GM12878 (cell line): ENCODE measurements around the gene TMCC3. TPM values are rescaled to one million over a fixed set of nuclear protein-coding genes. Genes with fewer than 3 reads are reported as not detected.

Source experiments
- ATAC-seq: fragments of 200-7000 bp; cut with Tn5 transposase; 3 replicates; pipeline ENCODE4 v1.9.1; 2020; ENCODE audit warnings: mild to moderate bottlenecking, moderate library complexity
- BruUV-seq: library from RNA; stranded (reverse); fragments of 400-500 nt; replicated peaks from 2 replicates; lab custom pipeline; 2021; lab: Mats Ljungman, UMichigan
- CTCF ChIA-PET: fragments of 300-600 bp; sonication (Branson Sonifier 250); formaldehyde crosslinking; extraction: SDS; loops from one replicate; lab custom pipeline; 2021; ENCODE audit warnings: inconsistent platforms; lab: Yijun Ruan, JAX
- POLR2A ChIA-PET: fragments of 350-600 bp; formaldehyde crosslinking; extraction: SDS; loops from one replicate; lab custom pipeline; 2021; ENCODE audit warnings: inconsistent platforms; lab: Charles Lee
- RAD21 ChIA-PET: fragments of 300-600 bp; sonication (Branson Sonifier 250); formaldehyde crosslinking; loops from one replicate; lab custom pipeline; 2023; ENCODE audit warnings: antibody characterized with exemption; ENCODE audit not compliant: unreplicated experiment; lab: Charles Lee
- SMC1A ChIA-PET: fragments of 300-600 bp; sonication (Branson Sonifier 250); formaldehyde crosslinking; loops from one replicate; lab custom pipeline; 2023; ENCODE audit not compliant: unreplicated experiment, uncharacterized antibody; lab: Charles Lee
- DNase-seq: peaks from one replicate; pipeline ENCODE4 v3.0.0-alpha.2; 2011; ENCODE audit warnings: low read depth, low spot score
- FAIRE-seq: peaks from 3 replicates; lab custom pipeline; 2011; peaks lifted over from hg19 to GRCh38; lab: Jason Lieb, UNC
- H2AFZ ChIP-seq: 2 replicates; pipeline ENCODE4 v1.6.0; 2011; ENCODE audit warnings: low read depth, low read length, control low read depth; ENCODE audit not compliant: control insufficient read depth
- H3K27ac ChIP-seq: 2 replicates; pipeline ENCODE4 v1.5.1; 2011; ENCODE audit warnings: control low read depth; ENCODE audit not compliant: control insufficient read depth, insufficient read depth
- H3K27me3 ChIP-seq, 2 experiments: replicated peaks in 1 of 2; 2 replicates each; pipeline versions ENCODE4 v1.6.0 to v1.6.1; 2011; ENCODE audit warnings: low read length in 1 of 2; ENCODE audit not compliant: control insufficient read depth in 2 of 2, insufficient read depth in 2 of 2
- H3K36me3 ChIP-seq, 2 experiments: 2 replicates each; pipeline ENCODE4 v1.5.1; 2011; ENCODE audit warnings: low read length in 1 of 2; ENCODE audit not compliant: control insufficient read depth in 2 of 2, insufficient read depth in 2 of 2
- H3K4me1 ChIP-seq: 2 replicates; pipeline ENCODE4 v1.6.1; 2011; ENCODE audit warnings: mild to moderate bottlenecking, low read length, moderate library complexity, mixed read lengths; ENCODE audit not compliant: control insufficient read depth, insufficient read depth
- H3K4me2 ChIP-seq: 2 replicates; pipeline ENCODE4 v1.6.0; 2011; ENCODE audit warnings: control low read depth; ENCODE audit not compliant: control insufficient read depth, insufficient read depth
- H3K4me3 ChIP-seq: fragments of 200-600 bp; sonication (generic); 2 replicates; pipeline ENCODE4 v1.5.1; 2016
- H3K79me2 ChIP-seq: 2 replicates; pipeline ENCODE4 v1.6.0; 2011; ENCODE audit warnings: low read length; ENCODE audit not compliant: control insufficient read depth, insufficient read depth
- H3K9ac ChIP-seq: 2 replicates; pipeline ENCODE4 v1.8.0; 2011; ENCODE audit warnings: low read length, control low read depth, mixed read lengths; ENCODE audit not compliant: control insufficient read depth, insufficient read depth
- H3K9me3 ChIP-seq: replicated peaks from 3 replicates; pipeline ENCODE4 v1.5.1; 2011; ENCODE audit warnings: mild to moderate bottlenecking, low read length; ENCODE audit not compliant: control insufficient read depth, insufficient read depth
- H4K20me1 ChIP-seq: 2 replicates; pipeline ENCODE4 v1.6.0; 2011; ENCODE audit not compliant: control insufficient read depth, insufficient read depth
- ATF7 ChIP-seq: fragments of 450-650 bp; IDR thresholded peaks from 2 replicates; pipeline ENCODE4 v1.6.1; 2016; ENCODE audit warnings: low read depth, mild to moderate bottlenecking
- BACH1 ChIP-seq: fragments of 450-650 bp; IDR thresholded peaks from 2 replicates; pipeline ENCODE4 v1.6.1; 2017; ENCODE audit warnings: mild to moderate bottlenecking, borderline replicate concordance
- BHLHE40 ChIP-seq, 2 experiments: fragments of 450-650 bp in 1 of 2; IDR thresholded peaks; 2 replicates each; pipeline ENCODE4 v1.6.1; 2011 to 2017; ENCODE audit warnings: low read depth in 2 of 2, borderline replicate concordance in 1 of 2, improper control_type of control experiment in 1 of 2, low read length in 1 of 2, mild to moderate bottlenecking in 1 of 2
- CBX5 ChIP-seq: sonication (generic); IDR thresholded peaks from 2 replicates; pipeline ENCODE4 v1.6.1; 2016; ENCODE audit warnings: low read depth, moderate library complexity, mild to moderate bottlenecking, inconsistent platforms
- EGR1 ChIP-seq, 2 experiments: IDR thresholded peaks; 1 replicate in 1 of 2; 2 replicates in 1 of 2; pipeline ENCODE4 v1.6.1; 2011 to 2012; ENCODE audit warnings: low read depth in 2 of 2, low read length in 2 of 2, borderline replicate concordance in 1 of 2, mild to moderate bottlenecking in 1 of 2, moderate library complexity in 1 of 2
- EP300 ChIP-seq, 2 experiments: fragments of 150-350 bp in 1 of 2; IDR thresholded peaks; 2 replicates each; pipeline ENCODE4 v1.6.1; 2011 to 2012; ENCODE audit warnings: low read depth in 2 of 2, low read length in 2 of 2, borderline replicate concordance in 1 of 2, improper control_type of control experiment in 1 of 2, inconsistent platforms in 1 of 2; ENCODE audit not compliant: control insufficient read depth in 1 of 2
- GATAD2B ChIP-seq: fragments of 450-650 bp; conservative IDR thresholded peaks from 2 replicates; pipeline ENCODE4 v1.6.1; 2017; ENCODE audit warnings: low read depth, mild to moderate bottlenecking, moderate library complexity
- HDGF ChIP-seq: fragments of 450-650 bp; IDR thresholded peaks from 2 replicates; pipeline ENCODE4 v1.6.1; 2016; ENCODE audit warnings: antibody characterized with exemption
- IRF4 ChIP-seq: IDR thresholded peaks from 2 replicates; pipeline ENCODE4 v1.6.1; 2011; ENCODE audit warnings: low read depth, low read length
- MYB ChIP-seq: fragments of 150-350 bp; IDR thresholded peaks from 2 replicates; pipeline ENCODE4 v1.6.1; 2014; ENCODE audit warnings: mild to moderate bottlenecking, low read depth, low read length, borderline replicate concordance
- NFYA ChIP-seq: IDR thresholded peaks from 2 replicates; pipeline ENCODE4 v1.6.1; 2011; ENCODE audit warnings: low read depth, mild to moderate bottlenecking, low read length, improper control_type of control experiment, borderline replicate concordance
- NR2F1 ChIP-seq: fragments of 450-650 bp; conservative IDR thresholded peaks from 2 replicates; pipeline ENCODE4 v1.6.1; 2017; ENCODE audit warnings: mild to moderate bottlenecking
- NRF1 ChIP-seq: conservative IDR thresholded peaks from 2 replicates; pipeline ENCODE4 v1.6.1; 2011; ENCODE audit warnings: mild to moderate bottlenecking, low read depth, low read length, improper control_type of control experiment
- SMARCA5 ChIP-seq: fragments of 450-650 bp; IDR thresholded peaks from 2 replicates; pipeline ENCODE4 v1.6.1; 2017; ENCODE audit warnings: mild to moderate bottlenecking
- SREBF1 ChIP-seq: IDR thresholded peaks from 2 replicates; pipeline ENCODE4 v1.6.1; 2012; ENCODE audit warnings: mild to moderate bottlenecking, low read length
- SREBF2 ChIP-seq: IDR thresholded peaks from 2 replicates; pipeline ENCODE4 v1.6.1; 2012; ENCODE audit warnings: mild to moderate bottlenecking, low read length
- TARDBP ChIP-seq: IDR thresholded peaks from 2 replicates; pipeline ENCODE4 v1.6.1; 2016; ENCODE audit warnings: borderline replicate concordance
- WGBS: methylation state at CpG from one replicate; pipeline ENCODE4 v1.1.6; 2016; ENCODE audit warnings: low lambda C conversion rate; ENCODE audit not compliant: insufficient replicate concordance, insufficient coverage; ENCODE audit errors: missing lambda C conversion rate; 5-methylcytosine and 5-hydroxymethylcytosine counted together
- in situ Hi-C: fragments of 300-500 bp; cut with MboI; formaldehyde crosslinking; loops from 9 replicates; pipeline ENCODE4 v1.14.3; 2018; ENCODE audit warnings: mixed read lengths
- intact Hi-C: fragments of 100-400 bp; cut with micrococcal nuclease; formaldehyde crosslinking; loops from one replicate; pipeline ENCODE4 v1.14.2; 2022; ENCODE audit not compliant: unreplicated experiment
- polyA plus RNA-seq, 11 experiments: library from polyadenylated mRNA; depleted of rRNA in 4 of 11; unstranded in 6 of 11; stranded (reverse) in 5 of 11; fragments of >200 nt; fragmentation: Nextera tagmentation in 4 of 11; fragmentation: Illumina TruSeq in 1 of 11; extraction: Ambion mirVana in 4 of 11; extraction: Trizol in 1 of 11; gene quantifications; 1 replicate in 1 of 11; 2 replicates in 10 of 11; pipeline versions ENCODE4 v1.2.1 to v1.2.3, GENCODE V29; 2011 to 2016; ENCODE audit warnings: inconsistent platforms in 2 of 11, missing spikeins in 2 of 11, low read depth in 1 of 11
- total RNA-seq, 4 experiments: library from RNA; depleted of rRNA in 3 of 4; stranded (reverse); fragments of >200 nt in 3 of 4; fragmentation: Illumina TruSeq in 1 of 4; extraction: Trizol in 1 of 4; gene quantifications; 2 replicates each; pipeline versions ENCODE4 v1.2.1 to v1.2.3, GENCODE V29; 2013 to 2021
- TF ChIP-seq, protein P1 (sequence below): fragments of 450-650 bp; IDR thresholded peaks from 2 replicates; pipeline ENCODE4 v1.6.1; 2017; ENCODE audit warnings: mild to moderate bottlenecking, moderate library complexity

The TMCC3 gene
- total and polyA plus RNA-seq, 10 of the 15 experiments (the other 5 are each of a cell fraction or from before 2014, with no cell fraction given) = 5.8 to 29.8 (median 12.6) TPM

DNA sequence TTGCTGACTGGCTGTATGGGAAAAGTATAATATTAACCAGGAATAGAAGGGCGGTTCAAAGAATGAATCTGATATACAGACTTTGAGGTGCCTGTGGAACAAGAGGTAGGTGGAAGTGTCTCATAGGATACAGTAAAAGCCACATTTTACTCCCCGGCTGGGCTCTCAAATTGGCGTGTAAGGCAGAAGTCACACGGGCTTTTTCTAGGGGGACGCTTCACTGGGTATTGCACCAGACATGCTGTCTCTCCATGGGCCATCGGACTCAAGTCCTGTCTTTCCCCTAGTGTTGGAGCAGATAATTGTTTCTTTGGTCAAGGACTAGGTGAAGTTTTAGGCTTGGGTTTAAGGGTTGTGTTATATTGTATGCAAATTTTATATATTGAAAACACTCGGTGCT, 9.1 kb downstream of the TMCC3 start (continued):
- TF ChIP-seq SREBF2 (no peak), SREBF1 (no peak), HDGF (no peak), MYB (no peak)

DNA sequence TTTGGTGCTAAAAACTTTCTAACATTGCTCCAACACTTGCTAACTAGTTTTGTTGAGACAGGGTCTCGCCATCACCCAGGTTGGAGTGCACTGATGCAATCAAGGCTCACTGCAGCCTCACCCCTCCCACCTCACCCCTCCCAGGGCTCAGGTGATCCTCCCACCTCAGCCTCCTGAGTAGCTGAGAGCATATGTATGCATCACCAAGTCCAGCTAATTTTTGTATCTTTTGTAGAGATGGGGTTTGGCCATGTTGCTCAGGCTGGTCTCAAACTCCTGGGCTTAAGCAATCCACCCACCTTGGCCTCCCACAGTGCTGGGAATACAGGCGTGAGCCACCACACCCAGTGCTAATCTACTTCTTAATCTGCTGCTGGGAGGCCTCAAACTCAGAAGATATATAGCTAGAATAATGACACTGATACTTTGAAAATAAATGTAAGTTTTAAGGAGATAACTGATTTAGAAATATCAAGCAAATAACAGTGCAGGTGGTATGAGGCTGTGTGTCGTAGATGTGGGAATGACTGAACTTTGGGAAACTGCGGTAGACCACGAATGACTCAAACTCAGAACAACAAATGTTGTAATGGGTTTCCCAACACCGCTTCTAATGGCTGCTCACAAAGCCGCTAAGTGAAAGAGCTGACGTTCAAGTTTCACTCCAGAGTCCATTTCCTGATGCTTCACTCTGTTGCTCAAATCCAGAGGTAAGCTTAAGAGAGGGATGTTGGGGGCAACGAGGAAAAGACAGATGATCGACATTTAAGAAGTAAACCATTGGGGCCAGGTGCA, 10.0 kb downstream of the TMCC3 start:
- 9% methylated on average over 10 of the region's 10 CpGs for WGBS
- peak overlapping the region; percentile 32 for H3K27ac ChIP-seq
- CTCF ChIA-PET = interaction anchor here (0.7 to 5.5 kb wide), 4 partner anchors 11 to 39 kb away, joined by 3 to 40 read pairs (median 4); no protein-coding TSS in a partner anchor
- DNase-seq (peak; percentile 88), FAIRE-seq (peak; percentile 80), ATAC-seq (peak; percentile 77)
- peaks cover 29% of the 10 kb centered on the region for H3K4me1 ChIP-seq
- in situ Hi-C loops = no loop called here
- POLR2A ChIA-PET = interaction anchor here (0.5 to 1.3 kb wide), 4 partner anchors 19 to 560 kb away, joined by 3 to 4 read pairs (median 4); no protein-coding TSS in a partner anchor
- H3K79me2 ChIP-seq = peaks cover 10% of the 10 kb centered on the region
- SMC1A ChIA-PET = interaction anchor here (0.8 to 5.5 kb wide), 13 partner anchors 10 to 194 kb away, joined by 3 to 58 read pairs (median 3); no protein-coding TSS in a partner anchor
- no peak overlapping the region for H3K4me3 ChIP-seq
- peak overlapping the region; percentile 45 for H3K4me2 ChIP-seq
- RAD21 ChIA-PET = interaction anchor here (0.6 to 9.0 kb wide), 5 partner anchors 18 to 235 kb away, joined by 3 to 68 read pairs (median 3); no protein-coding TSS in a partner anchor
- H4K20me1 ChIP-seq = no peaks in the 10 kb centered on the region
- H2AFZ ChIP-seq = no peak overlapping the region
- H3K27me3 ChIP-seq = no peaks in the 10 kb centered on the region
- H3K9ac ChIP-seq = no peak overlapping the region
- peaks cover 0 to 4% of the 10 kb centered on the region in 2 experiments; a peak in 1 of 4 replicates for H3K36me3 ChIP-seq
- intact Hi-C loops = loop anchor here (2.0 to 10.0 kb wide), 3 partner anchors 20 to 124 kb away; no protein-coding TSS in a partner anchor
- BruUV-seq = no TSS peak
- H3K9me3 ChIP-seq = no peaks in the 10 kb centered on the region
- TF ChIP-seq NRF1 (no peak), NR2F1 (peak; percentile 69), ATF7 (peak; percentile 98), IRF4 (peak; percentile 99), BACH1 (peak; percentile 74), GATAD2B (peak; percentile 82), BHLHE40 (IDR thresholded peaks at IDR 0.05; ENCODE audit: borderline replicate concordance in 1 of 2, low read depth in 2 of 2, low read length in 1 of 2) (peak; percentile 9 to 64; a peak in 1 of 4 replicates), SMARCA5 (peak; percentile 14; the same call in 1 of the 2 replicates), NFYA (no peak), EGR1 (IDR thresholded peaks at IDR 0.05; ENCODE audit: borderline replicate concordance in 1 of 2, low read depth in 2 of 2, low read length in 2 of 2) (no peak), EP300 (IDR thresholded peaks at IDR 0.05; ENCODE audit: borderline replicate concordance in 1 of 2, control insufficient read depth in 1 of 2, low read depth in 2 of 2, low read length in 2 of 2) (peak; percentile 84 to 93; a peak in 3 of 4 replicates), TARDBP (peak; percentile 55; the same call in 1 of the 2 replicates), CBX5 (peak; percentile 93; the same call in 1 of the 2 replicates)
- TF ChIP-seq, protein P1, sequence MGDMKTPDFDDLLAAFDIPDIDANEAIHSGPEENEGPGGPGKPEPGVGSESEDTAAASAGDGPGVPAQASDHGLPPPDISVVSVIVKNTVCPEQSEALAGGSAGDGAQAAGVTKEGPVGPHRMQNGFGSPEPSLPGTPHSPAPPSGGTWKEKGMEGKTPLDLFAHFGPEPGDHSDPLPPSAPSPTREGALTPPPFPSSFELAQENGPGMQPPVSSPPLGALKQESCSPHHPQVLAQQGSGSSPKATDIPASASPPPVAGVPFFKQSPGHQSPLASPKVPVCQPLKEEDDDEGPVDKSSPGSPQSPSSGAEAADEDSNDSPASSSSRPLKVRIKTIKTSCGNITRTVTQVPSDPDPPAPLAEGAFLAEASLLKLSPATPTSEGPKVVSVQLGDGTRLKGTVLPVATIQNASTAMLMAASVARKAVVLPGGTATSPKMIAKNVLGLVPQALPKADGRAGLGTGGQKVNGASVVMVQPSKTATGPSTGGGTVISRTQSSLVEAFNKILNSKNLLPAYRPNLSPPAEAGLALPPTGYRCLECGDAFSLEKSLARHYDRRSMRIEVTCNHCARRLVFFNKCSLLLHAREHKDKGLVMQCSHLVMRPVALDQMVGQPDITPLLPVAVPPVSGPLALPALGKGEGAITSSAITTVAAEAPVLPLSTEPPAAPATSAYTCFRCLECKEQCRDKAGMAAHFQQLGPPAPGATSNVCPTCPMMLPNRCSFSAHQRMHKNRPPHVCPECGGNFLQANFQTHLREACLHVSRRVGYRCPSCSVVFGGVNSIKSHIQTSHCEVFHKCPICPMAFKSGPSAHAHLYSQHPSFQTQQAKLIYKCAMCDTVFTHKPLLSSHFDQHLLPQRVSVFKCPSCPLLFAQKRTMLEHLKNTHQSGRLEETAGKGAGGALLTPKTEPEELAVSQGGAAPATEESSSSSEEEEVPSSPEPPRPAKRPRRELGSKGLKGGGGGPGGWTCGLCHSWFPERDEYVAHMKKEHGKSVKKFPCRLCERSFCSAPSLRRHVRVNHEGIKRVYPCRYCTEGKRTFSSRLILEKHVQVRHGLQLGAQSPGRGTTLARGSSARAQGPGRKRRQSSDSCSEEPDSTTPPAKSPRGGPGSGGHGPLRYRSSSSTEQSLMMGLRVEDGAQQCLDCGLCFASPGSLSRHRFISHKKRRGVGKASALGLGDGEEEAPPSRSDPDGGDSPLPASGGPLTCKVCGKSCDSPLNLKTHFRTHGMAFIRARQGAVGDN = peak; percentile 55; the same call in 1 of the 2 replicates
